ENCODE measurements around the gene VAV3.

DNA sequence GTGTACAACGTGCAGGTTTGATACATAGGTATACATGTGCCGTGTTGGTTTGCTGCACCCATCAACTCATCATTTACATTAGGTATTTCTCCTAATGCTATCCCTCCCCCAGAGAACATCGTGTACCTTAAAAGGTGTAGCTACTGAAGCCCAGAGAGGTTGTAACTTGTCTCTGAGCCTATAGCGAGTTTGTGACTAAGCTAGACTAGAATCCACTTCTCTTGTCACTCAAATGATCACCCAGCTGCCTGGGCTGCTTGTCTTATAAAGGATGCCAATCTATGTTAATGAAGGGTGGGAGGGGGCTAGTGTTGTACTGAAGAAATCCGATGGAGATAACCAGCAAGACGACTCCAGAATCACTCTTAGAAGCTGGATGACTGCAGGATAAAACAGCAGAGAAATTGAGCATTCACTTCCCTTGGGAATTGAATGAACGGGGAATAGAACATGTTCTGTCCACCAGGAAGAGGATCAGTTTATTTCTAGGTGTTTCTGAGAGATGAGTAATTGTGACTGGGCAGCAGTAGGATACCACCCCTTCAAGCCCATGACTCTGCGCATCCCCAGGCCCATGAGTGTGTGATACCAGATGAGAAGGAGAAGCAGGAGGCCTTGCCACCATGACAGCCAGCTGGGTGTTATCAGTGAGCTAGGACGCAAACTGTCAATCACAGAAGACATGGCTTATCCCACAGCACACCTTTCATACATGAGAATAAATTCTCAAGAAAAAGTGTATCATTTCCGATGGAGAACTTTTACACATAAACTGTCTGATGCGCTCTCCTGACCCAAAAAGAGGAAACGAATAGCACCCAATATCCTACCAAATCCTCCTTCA, 433.7 kb downstream of the VAV3 start:
- no peak for TF ChIP-seq EZH2 (IDR thresholded peaks at IDR 0.05; ENCODE audit: low read length, missing control alignments)
- TF ChIP-seq CTCF (conservative IDR thresholded peaks at IDR 0.05 in 1 of 2, IDR thresholded peaks at IDR 0.05 in 1 of 2; ENCODE audit: low read depth in 1 of 2, low read length in 2 of 2): no peak

Measured in fibroblast of lung (primary cell).